ENCODE data around the gene PLEKHA6.

The PLEKHA6 gene

DNA sequence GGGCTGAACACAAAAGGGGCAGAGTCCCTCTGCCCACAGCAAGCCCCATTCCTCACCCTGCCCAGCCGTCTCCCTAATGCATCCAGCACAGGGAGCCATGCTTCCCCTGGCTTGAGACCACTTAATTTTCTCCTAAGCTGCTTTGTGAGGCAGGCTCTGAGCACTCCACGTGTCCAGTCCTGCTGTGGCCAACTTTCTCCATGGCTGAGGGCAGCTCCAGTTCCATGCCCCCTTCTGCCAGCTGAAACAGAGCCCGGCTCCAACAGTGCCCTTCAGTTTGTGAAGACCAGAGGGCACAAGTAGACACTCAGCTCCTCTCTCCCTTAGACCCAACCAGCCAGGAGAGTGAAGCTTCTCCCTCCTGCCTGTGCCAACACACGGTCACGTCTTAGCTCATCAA, 33.8 kb downstream of the PLEKHA6 start:
- TF ChIP-seq, protein P1, sequence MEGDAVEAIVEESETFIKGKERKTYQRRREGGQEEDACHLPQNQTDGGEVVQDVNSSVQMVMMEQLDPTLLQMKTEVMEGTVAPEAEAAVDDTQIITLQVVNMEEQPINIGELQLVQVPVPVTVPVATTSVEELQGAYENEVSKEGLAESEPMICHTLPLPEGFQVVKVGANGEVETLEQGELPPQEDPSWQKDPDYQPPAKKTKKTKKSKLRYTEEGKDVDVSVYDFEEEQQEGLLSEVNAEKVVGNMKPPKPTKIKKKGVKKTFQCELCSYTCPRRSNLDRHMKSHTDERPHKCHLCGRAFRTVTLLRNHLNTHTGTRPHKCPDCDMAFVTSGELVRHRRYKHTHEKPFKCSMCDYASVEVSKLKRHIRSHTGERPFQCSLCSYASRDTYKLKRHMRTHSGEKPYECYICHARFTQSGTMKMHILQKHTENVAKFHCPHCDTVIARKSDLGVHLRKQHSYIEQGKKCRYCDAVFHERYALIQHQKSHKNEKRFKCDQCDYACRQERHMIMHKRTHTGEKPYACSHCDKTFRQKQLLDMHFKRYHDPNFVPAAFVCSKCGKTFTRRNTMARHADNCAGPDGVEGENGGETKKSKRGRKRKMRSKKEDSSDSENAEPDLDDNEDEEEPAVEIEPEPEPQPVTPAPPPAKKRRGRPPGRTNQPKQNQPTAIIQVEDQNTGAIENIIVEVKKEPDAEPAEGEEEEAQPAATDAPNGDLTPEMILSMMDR (conservative IDR thresholded peaks at IDR 0.05) = no peak
- no peak for TF ChIP-seq ZFX (IDR thresholded peaks at IDR 0.05)
- no peak overlapping the region for H3K27ac ChIP-seq

GRCh38 chr1:204323887-204324286, 35.8 kb downstream of the PLEKHA6 start:
- TF ChIP-seq ZFX (IDR thresholded peaks at IDR 0.05) = no peak
- TF ChIP-seq, protein P1 (conservative IDR thresholded peaks at IDR 0.05) = no peak
- H3K27ac ChIP-seq = no peak overlapping the region

DNA sequence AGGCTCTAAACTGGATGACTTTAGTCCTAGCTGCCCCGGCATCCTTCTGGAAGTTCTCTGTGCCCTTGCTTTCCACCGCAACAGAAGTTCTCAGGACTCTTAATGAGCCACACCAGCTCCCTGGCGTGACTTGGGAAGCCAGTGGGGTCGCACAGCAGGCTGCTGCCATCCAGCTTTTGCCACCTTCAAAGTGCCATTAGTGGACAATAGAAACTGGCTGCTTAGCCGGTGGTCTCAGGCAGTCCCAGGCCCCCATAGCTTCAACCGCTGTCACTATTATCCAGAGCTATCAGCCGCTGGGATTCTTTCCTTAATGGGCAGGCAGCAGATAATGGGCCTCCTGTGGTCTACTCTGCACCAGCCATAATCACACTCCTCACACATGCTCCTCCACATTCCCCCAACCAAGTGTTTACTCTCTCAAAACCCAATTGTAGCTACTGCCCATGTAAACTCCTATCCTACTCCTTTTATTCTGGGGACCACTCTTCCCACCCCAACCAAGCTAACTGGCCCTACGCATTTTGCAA, 37.3 kb downstream of the PLEKHA6 start:
- H3K27ac ChIP-seq = no peak overlapping the region
- no peak for TF ChIP-seq ZFX (IDR thresholded peaks at IDR 0.05)
- TF ChIP-seq, protein P1 (conservative IDR thresholded peaks at IDR 0.05) = no peak

DNA sequence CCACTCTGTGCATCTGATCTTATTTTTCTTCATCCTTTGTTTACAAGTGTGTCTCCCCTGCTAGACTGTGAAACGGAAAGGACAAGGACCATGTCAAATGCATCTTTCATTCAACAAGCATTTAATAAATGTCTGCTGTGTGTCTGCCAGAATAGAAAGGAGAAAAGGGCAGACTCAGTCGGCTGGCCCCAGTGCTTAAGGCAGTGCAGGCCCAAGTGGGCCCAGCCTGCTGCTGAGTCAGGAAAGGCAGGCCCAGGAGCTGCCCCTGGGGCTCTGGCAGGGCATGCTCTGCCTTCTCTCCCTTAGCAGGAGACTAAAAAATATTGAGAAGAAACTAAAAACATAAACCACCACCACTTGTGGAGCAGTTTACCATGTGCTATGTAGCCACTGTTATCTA, 38.1 kb downstream of the PLEKHA6 start:
- no peak overlapping the region for H3K27ac ChIP-seq
- TF ChIP-seq ZFX (IDR thresholded peaks at IDR 0.05) = no peak
- TF ChIP-seq, protein P1 (conservative IDR thresholded peaks at IDR 0.05) = no peak

GRCh38 chr1:204321051-204321450, 38.7 kb downstream of the PLEKHA6 start:
- H3K27ac ChIP-seq = no peak overlapping the region
- no peak for TF ChIP-seq ZFX (IDR thresholded peaks at IDR 0.05)
- TF ChIP-seq, protein P1 (conservative IDR thresholded peaks at IDR 0.05) = no peak

- TF ChIP-seq, protein P1 (conservative IDR thresholded peaks at IDR 0.05) = no peak
- no peak for TF ChIP-seq ZFX (IDR thresholded peaks at IDR 0.05)
- H3K27ac ChIP-seq = no peak overlapping the region
Measured at GRCh38 chr1:204320382-204320804, 39.3 kb downstream of the PLEKHA6 start.

- no peak overlapping the region for H3K27ac ChIP-seq
- TF ChIP-seq ZFX (IDR thresholded peaks at IDR 0.05) = no peak
- TF ChIP-seq, protein P1 (conservative IDR thresholded peaks at IDR 0.05) = no peak
Measured at GRCh38 chr1:204319462-204319861, 40.3 kb downstream of the PLEKHA6 start.
